Activated CD4-positive, alpha-beta T cell treated with anti-CD3 and anti-CD28 coated beads, Interleukin-2, amount 50 U/mL, for 1 hour (primary cell): ENCODE data around the gene CCDC9B.
A peak's percentile ranks its signal among the peaks of the same experiment; 100 is the strongest.

ENCODE experiments used
- DNase-seq: peaks from one replicate; pipeline ENCODE4 v3.0.0-alpha.2; 2020

CCDC9B gene

DNA sequence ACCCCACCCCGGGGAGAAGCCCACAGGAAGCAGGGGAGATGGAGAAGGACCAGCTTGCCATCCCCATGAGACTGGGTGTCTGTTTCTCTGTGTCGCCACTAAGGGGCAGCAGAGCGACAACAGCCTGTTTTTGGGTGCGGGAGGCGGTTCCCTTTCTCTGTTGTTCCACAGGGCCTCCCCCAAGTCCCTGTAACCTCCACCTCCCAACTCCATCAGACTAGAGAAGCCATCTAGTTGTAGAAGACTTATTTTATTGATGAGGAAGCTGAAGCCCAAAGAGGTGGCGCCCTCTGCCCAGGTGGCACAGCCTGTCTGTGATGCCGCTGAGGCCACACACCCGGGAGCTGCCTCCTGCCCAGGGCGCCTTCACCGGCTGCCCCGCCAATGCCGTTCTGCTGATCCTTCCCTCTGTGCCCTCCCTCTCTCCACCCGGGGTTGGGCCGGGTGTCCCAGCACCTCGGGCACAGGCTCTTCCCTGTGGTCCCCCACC is 3.9 kb upstream of the CCDC9B start:
- DNase-seq = peak; percentile 70

GRCh38 chr15:40344217-40344616 is 3.5 kb upstream of the CCDC9B start:
- no peak for DNase-seq

DNA sequence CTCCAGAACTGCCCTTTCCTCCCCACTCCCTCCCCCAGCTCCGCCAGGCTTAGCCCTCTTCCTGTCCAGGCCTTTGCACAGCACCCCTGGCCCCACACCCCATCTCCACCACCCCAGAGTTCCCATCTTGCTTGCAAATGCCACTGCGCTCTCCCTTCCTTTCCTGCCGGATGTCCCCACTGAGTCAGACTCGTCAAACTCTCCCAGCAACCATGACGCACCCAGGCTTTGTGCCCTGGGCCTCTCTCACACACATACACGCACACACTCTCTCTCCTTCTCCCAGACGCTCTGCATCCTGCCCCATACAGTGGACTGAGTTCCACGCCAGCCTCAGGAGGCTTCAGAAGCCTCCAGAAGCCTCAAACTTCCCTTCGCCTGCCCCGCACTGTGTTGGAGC is 2.8 kb upstream of the CCDC9B start:
- no peak for DNase-seq

- DNase-seq = no peak
Observed at GRCh38 chr15:40342416-40343320, 1.9 kb upstream of the CCDC9B start.

GRCh38 chr15:40340038-40340739 is 550 bp downstream of the CCDC9B start:
- no peak for DNase-seq

GRCh38 chr15:40339621-40339945 is 1.2 kb downstream of the CCDC9B start:
- no peak for DNase-seq

DNA sequence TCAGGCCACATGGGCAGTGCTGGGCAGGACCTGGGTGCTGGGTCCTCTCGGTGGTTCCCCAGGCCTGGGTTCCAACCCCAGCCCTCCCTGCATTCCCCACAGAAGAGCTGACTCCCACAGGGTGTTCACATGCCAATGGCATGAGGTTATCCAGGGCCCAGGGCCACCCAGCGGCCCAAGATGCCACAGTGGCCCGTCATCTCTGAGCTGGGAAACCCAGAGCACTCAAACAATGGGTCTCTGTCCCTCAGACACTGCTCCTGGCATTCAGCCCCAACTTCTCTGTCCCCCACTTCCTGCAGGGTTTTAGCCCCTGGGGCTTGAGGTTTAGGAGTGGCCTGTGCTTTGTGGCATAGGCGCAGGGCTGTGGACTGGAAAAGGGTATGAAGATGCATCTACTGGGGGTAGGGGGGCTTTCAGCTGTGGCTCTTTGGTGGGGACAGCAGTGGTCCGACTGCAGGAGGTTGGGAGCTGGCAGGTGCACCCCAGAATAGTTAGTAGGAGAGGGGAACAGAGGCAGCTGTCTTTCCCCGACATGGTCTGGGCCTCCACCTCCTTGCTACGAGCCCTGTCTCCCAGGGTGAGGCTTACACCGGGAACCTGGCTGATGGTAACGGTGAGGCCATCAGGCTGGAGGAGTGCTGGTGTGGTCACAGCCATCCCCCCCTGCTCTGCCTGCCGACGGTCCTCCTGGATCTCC is 1.7 kb downstream of the CCDC9B start:
- DNase-seq = no peak

- peak; percentile 75 for DNase-seq
Observed at GRCh38 chr15:40338041-40338657, 2.6 kb downstream of the CCDC9B start.

DNA sequence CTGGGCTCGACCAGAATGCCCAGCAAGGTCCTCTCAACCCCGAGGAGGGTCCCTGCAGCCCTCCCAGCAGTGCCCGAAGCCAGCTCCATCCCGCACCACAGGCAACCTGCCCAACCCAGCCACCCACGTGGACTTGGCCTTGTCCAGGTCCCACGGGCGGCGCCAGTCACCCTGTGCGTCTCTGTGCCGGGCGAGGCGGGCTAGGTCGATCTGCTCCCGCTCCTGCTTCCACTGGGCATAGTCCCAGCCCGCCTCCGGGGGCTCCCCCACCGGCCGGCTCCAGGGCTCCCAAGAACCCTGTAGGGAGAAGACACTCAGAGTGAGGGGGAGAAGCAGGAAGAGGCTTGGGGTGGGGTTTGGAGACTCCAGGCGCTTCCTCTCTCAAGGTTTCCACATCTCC is 3.1 kb downstream of the CCDC9B start:
- no peak for DNase-seq

DNA sequence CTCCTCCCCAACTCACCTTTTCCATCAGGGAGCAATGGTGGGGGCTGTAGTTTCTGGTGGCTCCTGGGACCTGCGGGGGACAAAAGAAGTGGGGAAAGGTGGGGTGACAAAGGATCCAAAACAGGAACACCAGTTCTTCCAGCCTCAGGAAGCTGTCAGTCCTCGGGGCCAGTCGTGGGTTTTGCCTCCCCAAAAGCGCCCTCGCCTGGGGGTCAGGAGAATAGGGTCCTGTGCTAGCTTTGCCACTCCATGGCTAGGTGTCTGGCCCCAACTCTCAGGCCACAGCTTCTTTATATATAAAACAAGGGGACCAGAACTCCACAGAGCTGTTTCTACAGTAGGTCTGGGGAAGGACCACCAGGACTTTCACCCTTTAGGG is 4.0 kb downstream of the CCDC9B start:
- DNase-seq = no peak

- no peak for DNase-seq
Observed at GRCh38 chr15:40335938-40336743, 4.6 kb downstream of the CCDC9B start.

DNA sequence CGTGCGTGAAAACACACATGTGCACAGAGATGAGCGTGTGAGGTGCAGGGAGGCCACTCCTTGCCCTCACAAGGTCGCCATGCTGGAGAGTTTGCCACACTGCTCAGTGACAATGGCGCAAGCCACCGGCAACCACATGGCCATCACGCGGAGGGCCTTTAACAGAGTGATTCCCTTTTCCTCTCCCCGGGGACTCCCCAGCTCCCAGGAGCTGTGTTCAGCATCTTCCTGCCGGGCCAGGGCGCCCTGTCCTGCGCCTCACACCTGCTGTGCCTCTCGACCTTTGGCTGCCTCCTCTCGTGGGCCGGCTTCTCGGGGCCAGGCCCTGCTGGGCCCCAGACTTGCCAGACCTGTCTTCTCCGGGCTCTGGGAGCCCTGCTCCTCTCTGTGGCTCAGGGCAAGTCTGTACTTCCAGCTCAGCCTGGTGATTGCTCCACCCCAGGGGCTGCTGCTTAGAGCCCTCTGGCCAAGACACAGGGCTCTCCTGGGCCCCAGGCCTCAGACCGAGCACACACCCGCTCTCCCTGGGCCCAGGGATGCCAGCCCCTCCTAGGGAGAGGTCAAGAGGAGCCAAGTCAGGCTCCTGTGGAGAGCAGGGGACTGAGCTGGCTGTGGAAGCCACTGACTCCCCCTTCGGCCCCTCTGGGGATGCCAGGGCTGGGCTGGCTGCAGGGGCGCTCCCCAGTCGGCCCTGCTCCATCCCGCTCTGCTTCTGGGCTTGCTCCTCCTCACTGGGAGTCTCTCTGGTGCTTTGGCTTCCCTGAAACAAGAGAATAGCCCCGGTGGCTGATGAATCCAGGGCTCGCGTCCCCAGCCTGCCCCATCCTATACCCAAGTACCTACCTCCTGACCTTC is 5.6 kb downstream of the CCDC9B start:
- no peak for DNase-seq

- DNase-seq = no peak
Observed at GRCh38 chr15:40334541-40334940, 6.2 kb downstream of the CCDC9B start.

DNA sequence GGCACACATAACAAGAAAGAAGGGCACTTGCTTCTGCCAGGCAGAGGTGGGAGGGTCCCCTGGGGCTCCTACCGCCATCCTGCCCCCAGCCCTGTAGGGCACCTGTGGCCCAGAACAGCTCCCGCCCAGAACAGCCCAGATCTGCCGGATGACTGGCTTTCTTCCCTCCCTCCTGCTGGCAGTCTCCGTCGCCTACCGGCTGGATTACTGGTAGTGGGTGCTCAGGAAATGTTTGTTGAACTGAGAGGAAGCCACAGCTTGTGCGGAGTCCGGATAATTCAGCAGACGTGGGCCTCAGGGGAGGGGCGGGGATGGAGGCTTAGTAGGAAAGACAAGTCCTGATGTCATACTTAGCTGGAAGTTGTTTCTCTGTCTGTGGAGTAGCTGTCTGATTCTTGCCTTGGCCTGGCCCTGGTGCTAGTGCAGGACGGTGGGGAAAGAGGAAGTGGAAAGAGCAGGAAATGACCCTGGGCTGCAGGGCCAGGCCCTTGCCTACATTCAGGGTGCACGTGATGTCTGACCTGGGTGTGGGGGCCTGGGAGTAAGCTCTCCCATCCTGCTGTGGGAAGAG is 6.7 kb downstream of the CCDC9B start:
- no peak for DNase-seq

DNA sequence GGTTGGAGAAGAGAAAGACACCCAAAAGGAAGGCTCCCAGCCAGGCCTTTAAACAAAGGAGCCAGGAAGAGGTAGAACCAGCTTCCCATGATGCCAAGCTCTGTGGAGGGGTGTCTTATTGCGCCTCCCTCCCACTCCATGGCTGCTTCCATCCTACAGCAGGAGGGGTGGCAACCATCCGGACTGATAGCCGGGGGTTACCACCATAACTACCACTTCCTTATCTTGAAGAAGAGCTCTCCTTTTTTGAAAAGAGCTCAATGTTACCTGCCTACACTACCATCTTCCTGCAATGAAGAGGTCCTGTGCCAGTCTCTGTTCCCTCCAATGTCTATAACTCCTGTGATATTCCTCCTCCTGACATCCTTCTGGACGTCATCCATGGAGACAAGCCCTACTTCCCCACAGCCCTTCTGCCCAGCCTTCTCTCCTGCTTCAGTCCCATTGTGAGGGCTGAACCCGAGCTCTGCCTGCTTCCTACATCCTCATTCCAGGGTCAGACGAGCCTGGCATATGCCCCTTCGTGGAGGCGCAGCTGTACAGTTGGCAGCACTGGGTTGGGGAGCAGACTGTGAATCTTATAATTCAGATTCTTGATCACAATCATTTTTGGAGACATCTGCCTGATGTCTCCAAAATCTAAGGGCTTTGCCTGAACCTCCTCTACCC is 8.5 kb downstream of the CCDC9B start:
- DNase-seq = no peak

DNA sequence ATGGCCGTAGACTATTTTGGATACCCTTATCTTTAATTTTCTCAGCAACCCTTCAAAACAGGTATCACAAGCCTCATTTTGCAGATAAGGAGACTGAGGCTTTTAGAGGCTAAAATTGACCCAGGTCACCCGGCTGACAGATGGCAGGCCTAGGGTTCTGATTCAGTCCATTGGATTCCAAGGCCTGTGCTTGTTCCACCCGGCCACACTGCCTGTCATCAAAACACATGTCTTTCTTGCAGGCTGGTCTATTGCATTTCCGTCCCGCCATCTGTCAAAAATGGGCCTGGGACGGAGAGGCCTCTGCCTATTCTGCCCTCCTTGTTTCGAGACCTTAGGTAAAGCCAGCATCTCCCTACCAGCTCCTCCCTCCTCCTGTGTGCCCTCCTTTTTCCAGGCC is 9.1 kb downstream of the CCDC9B start:
- DNase-seq = no peak

GRCh38 chr15:40331026-40331425 is 9.7 kb downstream of the CCDC9B start:
- DNase-seq = no peak

GRCh38 chr15:40330368-40330836 is 10.3 kb downstream of the CCDC9B start:
- DNase-seq = no peak

DNA sequence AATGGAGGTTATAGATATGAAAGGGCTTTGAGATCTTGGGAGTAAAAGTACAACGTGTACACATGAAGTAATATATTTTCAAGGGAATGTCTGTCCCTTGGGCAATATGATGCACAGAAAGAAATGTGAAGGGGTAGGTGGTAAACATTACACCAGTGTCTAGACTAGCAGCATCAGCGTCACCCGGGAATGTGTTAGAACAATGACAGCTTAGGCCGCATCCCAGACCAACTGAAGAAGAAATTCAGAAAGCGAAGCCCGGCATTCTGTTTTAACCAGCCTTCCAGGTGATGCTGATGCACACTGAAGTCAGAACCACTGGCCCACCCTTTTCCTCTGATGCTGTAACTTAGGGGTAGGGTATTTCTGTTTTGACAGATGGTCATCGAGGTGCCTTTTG is 10.9 kb downstream of the CCDC9B start:
- no peak for DNase-seq

- DNase-seq = no peak
Observed at GRCh38 chr15:40328751-40329150, 12.0 kb downstream of the CCDC9B start.
